SK-N-SH treated with all-trans-retinoic acid at 6 μM for 48 hours (cell line): Measurements from ENCODE around the gene CEP131.

Experiments
- ATAC-seq: fragments of 200-7000 bp; cut with Tn5 transposase; 3 replicates; pipeline ENCODE4 v1.9.1; 2020; ENCODE audit warnings: mild to moderate bottlenecking, moderate library complexity
- ARNTL ChIP-seq: fragments of 450-650 bp; formaldehyde crosslinking; IDR thresholded peaks from 2 replicates; pipeline ENCODE4 v1.5.0; 2020; ENCODE audit warnings: low read depth, mild to moderate bottlenecking, moderate library complexity, borderline replicate concordance
- BACH2 ChIP-seq: fragments of 250-450 bp; sonication (Bioruptor Pico); IDR thresholded peaks from 2 replicates; pipeline ENCODE4 v1.9.0; 2021; ENCODE audit warnings: mild to moderate bottlenecking, borderline replicate concordance
- CREB5 ChIP-seq: fragments of 250-450 bp; sonication (Bioruptor Pico); IDR thresholded peaks from 2 replicates; pipeline ENCODE4 v1.5.1; 2020; ENCODE audit warnings: low read depth, mild to moderate bottlenecking, moderate library complexity
- CSDC2 ChIP-seq: fragments of 250-450 bp; sonication (Bioruptor Pico); IDR thresholded peaks from 2 replicates; pipeline ENCODE4 v1.5.0; 2020; ENCODE audit warnings: mild to moderate bottlenecking, moderate library complexity
- CSRNP3 ChIP-seq: fragments of 250-450 bp; sonication (Bioruptor Pico); IDR thresholded peaks from 2 replicates; pipeline ENCODE4 v1.5.1; 2021; ENCODE audit warnings: mild to moderate bottlenecking, moderate library complexity
- ESRRG ChIP-seq: fragments of 250-450 bp; sonication (Bioruptor Pico); IDR thresholded peaks from 2 replicates; pipeline ENCODE4 v1.6.1; 2021; ENCODE audit warnings: mild to moderate bottlenecking
- GLIS3 ChIP-seq: fragments of 250-450 bp; sonication (Bioruptor Pico); IDR thresholded peaks from 2 replicates; pipeline ENCODE4 v1.5.0; 2020; ENCODE audit warnings: mild to moderate bottlenecking, moderate library complexity
- ISL1 ChIP-seq: fragments of 250-450 bp; sonication (Bioruptor Pico); IDR thresholded peaks from 2 replicates; pipeline ENCODE4 v2.1.2; 2022; ENCODE audit warnings: mild to moderate bottlenecking, moderate library complexity
- OSR1 ChIP-seq: fragments of 250-450 bp; sonication (Bioruptor Pico); IDR thresholded peaks from 2 replicates; pipeline ENCODE4 v1.8.0; 2022; ENCODE audit warnings: moderate library complexity, mild to moderate bottlenecking, inconsistent platforms
- PATZ1 ChIP-seq: fragments of 250-450 bp; sonication (Bioruptor Pico); IDR thresholded peaks from 2 replicates; pipeline ENCODE4 v1.8.0; 2020; ENCODE audit warnings: mild to moderate bottlenecking, moderate library complexity, borderline replicate concordance
- POU6F1 ChIP-seq: fragments of 250-450 bp; sonication (Bioruptor Pico); IDR thresholded peaks from 2 replicates; pipeline ENCODE4 v1.8.0; 2021; ENCODE audit warnings: low read depth, mild to moderate bottlenecking, moderate library complexity, borderline replicate concordance
- PPARA ChIP-seq: fragments of 250-450 bp; sonication (Bioruptor Pico); IDR thresholded peaks from 2 replicates; pipeline ENCODE4 v1.5.0; 2020; ENCODE audit warnings: mild to moderate bottlenecking, borderline replicate concordance
- RARB ChIP-seq: fragments of 250-450 bp; sonication (Bioruptor Pico); IDR thresholded peaks from 2 replicates; pipeline ENCODE4 v1.8.0; 2021; ENCODE audit warnings: mild to moderate bottlenecking, moderate library complexity
- SNAI2 ChIP-seq: fragments of 250-450 bp; sonication (Bioruptor Pico); IDR thresholded peaks from 2 replicates; pipeline ENCODE4 v1.5.0; 2020; ENCODE audit warnings: mild to moderate bottlenecking, moderate library complexity
- TCF4 ChIP-seq: fragments of 250-450 bp; sonication (Bioruptor Pico); IDR thresholded peaks from 2 replicates; pipeline ENCODE4 v1.8.0; 2021; ENCODE audit warnings: mild to moderate bottlenecking, moderate library complexity, borderline replicate concordance
- TOX ChIP-seq: fragments of 250-450 bp; sonication (Bioruptor Pico); IDR thresholded peaks from 2 replicates; pipeline ENCODE4 v1.8.0; 2021; ENCODE audit warnings: mild to moderate bottlenecking, moderate library complexity, borderline replicate concordance
- TSHZ2 ChIP-seq: fragments of 250-450 bp; sonication (Bioruptor Pico); IDR thresholded peaks from 2 replicates; pipeline ENCODE4 v1.5.0; 2020; ENCODE audit warnings: mild to moderate bottlenecking, moderate library complexity
- ZC3H10 ChIP-seq: fragments of 250-450 bp; sonication (Bioruptor Pico); IDR thresholded peaks from 2 replicates; pipeline ENCODE4 v1.5.1; 2021; ENCODE audit warnings: mild to moderate bottlenecking, moderate library complexity
- ZFP3 ChIP-seq: fragments of 250-450 bp; sonication (Bioruptor Pico); IDR thresholded peaks from 2 replicates; pipeline ENCODE4 v1.5.0; 2020; ENCODE audit warnings: mild to moderate bottlenecking, moderate library complexity
- ZFP30 ChIP-seq: fragments of 450-650 bp; formaldehyde crosslinking; IDR thresholded peaks from 2 replicates; pipeline ENCODE4 v1.5.0; 2022; ENCODE audit warnings: mild to moderate bottlenecking, moderate library complexity
- ZNF565 ChIP-seq: fragments of 450-650 bp; formaldehyde crosslinking; conservative IDR thresholded peaks from 2 replicates; pipeline ENCODE4 v1.5.0; 2020; ENCODE audit warnings: low read depth, mild to moderate bottlenecking, moderate library complexity
- ZNF70 ChIP-seq: fragments of 450-650 bp; formaldehyde crosslinking; IDR thresholded peaks from 2 replicates; pipeline ENCODE4 v1.5.0; 2020; ENCODE audit warnings: mild to moderate bottlenecking, moderate library complexity
- ZNF8 ChIP-seq: fragments of 450-650 bp; formaldehyde crosslinking; IDR thresholded peaks from 2 replicates; pipeline ENCODE4 v1.5.0; 2020; ENCODE audit warnings: mild to moderate bottlenecking, moderate library complexity

The CEP131 gene

GRCh38 chr17:81243333-81243664, 20.5 kb upstream of the CEP131 start:
- no peak for ATAC-seq
- no peak for TF ChIP-seq ZFP30 (CRISPR knock-in tag)
- TF ChIP-seq SNAI2 (CRISPR knock-in tag) = no peak
- TF ChIP-seq ZFP3 (CRISPR knock-in tag) = no peak
- TF ChIP-seq GLIS3 = no peak
- no peak for TF ChIP-seq PATZ1
- no peak for TF ChIP-seq OSR1 (CRISPR knock-in tag)
- TF ChIP-seq ARNTL (CRISPR knock-in tag) = no peak
- TF ChIP-seq ZNF565 (CRISPR knock-in tag) = no peak
- TF ChIP-seq ISL1 (CRISPR knock-in tag) = no peak
- TF ChIP-seq CSDC2 (CRISPR knock-in tag) = no peak
- TF ChIP-seq BACH2 (CRISPR knock-in tag) = no peak
- no peak for TF ChIP-seq POU6F1 (CRISPR knock-in tag)
- TF ChIP-seq TCF4 = no peak
- no peak for TF ChIP-seq RARB (CRISPR knock-in tag)
- no peak for TF ChIP-seq ZC3H10 (CRISPR knock-in tag)
- no peak for TF ChIP-seq ZNF8
- no peak for TF ChIP-seq TOX (CRISPR knock-in tag)
- TF ChIP-seq ESRRG (CRISPR knock-in tag) = no peak
- TF ChIP-seq CSRNP3 = no peak
- TF ChIP-seq PPARA (CRISPR knock-in tag) = no peak

GRCh38 chr17:81242421-81243332, 19.9 kb upstream of the CEP131 start:
- ATAC-seq = no peak
- no peak for TF ChIP-seq OSR1 (CRISPR knock-in tag)
- TF ChIP-seq TSHZ2 (CRISPR knock-in tag) = no peak
- TF ChIP-seq ZFP30 (CRISPR knock-in tag) = no peak
- TF ChIP-seq PPARA (CRISPR knock-in tag) = no peak
- TF ChIP-seq SNAI2 (CRISPR knock-in tag) = no peak
- no peak for TF ChIP-seq TCF4
- no peak for TF ChIP-seq ARNTL (CRISPR knock-in tag)
- no peak for TF ChIP-seq CSDC2 (CRISPR knock-in tag)
- TF ChIP-seq BACH2 (CRISPR knock-in tag) = no peak
- TF ChIP-seq POU6F1 (CRISPR knock-in tag) = no peak
- TF ChIP-seq ISL1 (CRISPR knock-in tag) = no peak
- TF ChIP-seq CREB5 (CRISPR knock-in tag) = no peak
- TF ChIP-seq ESRRG (CRISPR knock-in tag) = no peak
- no peak for TF ChIP-seq ZNF70 (CRISPR knock-in tag)
- TF ChIP-seq ZNF8 = no peak
- no peak for TF ChIP-seq ZNF565 (CRISPR knock-in tag)
- no peak for TF ChIP-seq ZC3H10 (CRISPR knock-in tag)
- no peak for TF ChIP-seq ZFP3 (CRISPR knock-in tag)
- TF ChIP-seq GLIS3 = no peak
- no peak for TF ChIP-seq CSRNP3
